ENCODE measurements around the gene MAPK9.
A peak's percentile ranks its signal among the peaks of the same experiment; 100 is the strongest.

Gene MAPK9

DNA sequence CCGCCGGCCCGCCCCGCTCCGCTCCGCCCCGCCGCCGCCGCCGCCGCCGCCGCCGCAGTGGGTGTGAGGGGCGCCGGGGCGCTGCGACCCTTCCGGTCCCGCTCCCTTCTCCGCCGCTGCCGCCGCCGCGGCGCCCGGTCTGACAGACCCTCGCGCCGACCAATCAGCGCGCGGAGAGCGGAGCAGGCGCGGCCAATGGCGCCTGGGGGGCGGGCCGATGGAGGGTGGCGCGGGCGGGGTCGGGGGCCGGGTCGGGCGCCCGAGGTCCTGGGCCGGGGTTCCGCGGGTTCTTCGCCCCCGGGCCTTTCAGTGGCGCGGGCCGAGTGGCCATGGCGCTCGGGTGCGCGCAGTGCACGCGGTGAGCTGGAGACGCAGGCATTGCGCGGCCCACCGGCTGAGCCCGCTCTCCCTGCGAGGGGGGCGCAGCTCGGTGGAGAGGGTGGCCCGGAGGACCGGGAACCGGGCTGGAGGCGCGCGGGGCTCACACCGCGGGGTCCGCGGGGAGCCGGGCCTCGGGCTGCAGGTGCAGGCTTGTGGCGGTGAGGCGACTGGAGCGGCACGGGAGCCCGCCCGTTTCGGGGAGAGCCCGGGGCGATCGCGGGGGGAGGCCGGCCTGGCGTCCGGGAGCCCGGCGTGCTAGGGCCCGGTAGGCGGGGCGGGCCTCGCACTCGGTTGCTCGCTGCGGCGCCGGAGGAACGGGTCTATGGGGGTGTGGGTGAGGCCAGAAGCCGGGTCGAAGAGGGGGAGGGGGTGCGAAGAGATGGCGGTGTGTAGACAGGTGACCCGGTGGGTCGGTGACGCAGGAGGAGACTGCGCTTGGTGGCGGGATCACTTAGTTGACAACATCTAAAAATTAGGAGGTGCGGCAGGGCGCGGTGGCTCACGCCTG, at the start of gene MAPK9:
MAPK9 (minus strand) TSS at position 141 of the 889 bp plus-strand sequence. CDS start 11,522 bp downstream, outside the sequence.
- in situ Hi-C loops (cut with HindIII; ENCODE audit: low pct_unique_long_range_greater_than_20kb, low sequenced_read_pairs) = no loop called here
- DNase-seq (ENCODE audit: low read depth in 1 of 2, low spot score in 1 of 2) = peak; percentile 80 to 89

DNA sequence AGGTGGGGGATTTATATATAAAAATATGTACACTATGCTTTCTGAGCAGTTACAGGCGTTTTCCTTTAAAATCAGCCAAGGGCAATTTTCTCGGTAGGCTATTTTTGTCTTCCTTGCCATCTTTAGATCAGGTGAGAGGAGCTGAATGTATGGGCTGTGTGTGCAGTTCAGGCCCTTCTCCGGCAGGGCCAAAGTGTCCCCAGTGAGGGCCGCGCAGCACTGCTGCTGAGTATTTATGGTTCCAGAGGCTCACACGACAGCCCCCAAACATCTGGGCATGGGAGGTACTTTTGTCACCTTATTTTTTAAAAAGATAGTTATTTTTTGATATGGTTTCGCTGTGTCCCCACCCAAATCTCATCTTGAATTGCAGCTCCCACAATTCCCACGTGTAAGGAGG, 49.7 kb upstream of the MAPK9 start:
- in situ Hi-C loops (cut with HindIII; ENCODE audit: low pct_unique_long_range_greater_than_20kb, low sequenced_read_pairs) = no loop called here
- DNase-seq (ENCODE audit: low read depth in 1 of 2, low spot score in 1 of 2) = no peak
- no peak for TF ChIP-seq JUND (IDR thresholded peaks at IDR 0.05; ENCODE audit: low read depth)

More for the DNA sequence above, at the start of gene MAPK9:
- TF ChIP-seq JUND (IDR thresholded peaks at IDR 0.05; ENCODE audit: low read depth) = no peak

DNA sequence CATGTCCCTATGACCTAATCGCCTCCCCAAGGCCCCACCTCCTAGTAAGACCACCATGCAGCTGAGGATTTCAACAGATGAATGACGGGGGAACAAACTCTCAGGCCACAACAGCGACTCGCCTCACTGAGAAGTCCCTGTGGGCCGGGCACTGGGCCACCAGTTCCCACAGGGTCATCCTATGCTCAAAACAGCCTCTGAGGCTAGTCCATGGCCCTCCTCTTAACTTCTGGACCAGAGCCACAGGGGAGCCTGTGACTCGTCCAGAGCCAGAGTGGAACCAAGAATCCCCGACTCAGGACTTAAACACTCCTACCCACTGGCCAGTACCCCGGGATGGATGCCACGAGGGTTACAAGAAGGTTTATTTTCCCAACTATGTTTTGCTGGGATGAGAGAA, 49.0 kb upstream of the MAPK9 start:
- TF ChIP-seq JUND (IDR thresholded peaks at IDR 0.05; ENCODE audit: low read depth) = no peak
- in situ Hi-C loops (cut with HindIII; ENCODE audit: low pct_unique_long_range_greater_than_20kb, low sequenced_read_pairs) = no loop called here
- no peak for DNase-seq (ENCODE audit: low read depth in 1 of 2, low spot score in 1 of 2)

DNA sequence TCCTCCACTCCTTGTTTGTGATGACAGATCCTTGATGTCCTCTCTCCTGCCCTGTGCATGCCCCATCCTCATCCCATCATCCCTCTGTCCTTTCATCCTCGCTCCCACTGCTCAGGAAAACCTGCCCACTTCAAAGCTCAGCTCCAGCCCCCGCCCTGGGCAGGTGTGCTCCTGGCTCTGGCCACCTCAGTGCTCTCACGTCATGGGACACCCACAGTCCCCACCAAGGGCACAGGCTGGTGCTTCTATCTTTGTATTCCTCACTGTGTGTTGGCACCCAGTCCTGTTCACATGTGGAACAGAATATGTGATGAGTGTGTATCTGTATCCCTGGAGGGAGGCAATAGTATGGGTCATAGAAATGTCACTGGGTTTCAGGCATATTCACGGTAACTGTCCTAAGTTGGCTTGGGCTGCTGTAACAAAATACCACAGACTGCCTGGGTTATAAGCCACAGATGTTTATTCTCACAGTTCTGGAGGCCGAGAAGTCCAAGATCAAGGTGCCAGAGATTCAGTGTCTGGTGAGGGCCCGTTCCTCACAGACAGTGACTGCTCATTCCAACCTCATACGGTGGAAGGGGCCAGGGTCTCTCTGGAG, 47.8 kb upstream of the MAPK9 start:
- no peak for TF ChIP-seq JUND (IDR thresholded peaks at IDR 0.05; ENCODE audit: low read depth)
- in situ Hi-C loops (cut with HindIII; ENCODE audit: low pct_unique_long_range_greater_than_20kb, low sequenced_read_pairs) = no loop called here
- no peak for DNase-seq (ENCODE audit: low read depth in 1 of 2, low spot score in 1 of 2)

DNA sequence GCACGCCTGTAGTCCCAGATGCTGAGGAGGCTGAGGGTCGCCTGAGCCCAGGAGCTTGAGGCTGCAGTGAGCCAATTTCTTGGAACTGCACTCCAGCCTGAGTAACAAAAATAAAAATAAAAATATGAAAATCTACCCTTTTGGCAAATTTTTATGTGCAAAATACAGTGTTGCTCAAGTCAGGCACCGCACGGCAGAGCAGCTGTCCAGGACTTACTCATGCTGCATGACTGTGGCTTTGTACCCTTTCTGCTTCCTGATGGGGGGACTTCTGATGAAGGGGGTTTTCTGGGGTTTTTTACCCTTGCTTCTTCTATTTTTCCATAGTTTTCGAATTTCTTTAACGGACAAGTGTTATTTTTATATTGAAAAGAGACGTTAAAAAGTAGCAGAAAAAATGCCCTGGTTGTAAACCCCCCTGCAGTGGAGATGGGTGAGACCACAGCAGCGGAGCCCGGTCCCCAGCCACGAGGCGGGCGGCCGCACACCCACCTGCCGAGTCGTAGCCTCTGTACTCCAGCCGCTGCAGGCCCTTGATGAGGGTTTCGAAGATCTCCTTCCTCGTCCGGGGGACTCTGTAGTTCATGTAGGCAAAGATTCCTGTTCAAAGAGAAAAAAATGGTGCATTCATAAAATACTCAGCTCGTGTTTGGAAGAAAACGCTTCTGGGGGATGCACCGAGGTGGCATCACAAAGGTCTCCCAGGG, 46.3 kb upstream of the MAPK9 start:
- no peak for TF ChIP-seq JUND (IDR thresholded peaks at IDR 0.05; ENCODE audit: low read depth)
- DNase-seq (ENCODE audit: low read depth in 1 of 2, low spot score in 1 of 2) = no peak
- in situ Hi-C loops (cut with HindIII; ENCODE audit: low pct_unique_long_range_greater_than_20kb, low sequenced_read_pairs) = no loop called here

DNA sequence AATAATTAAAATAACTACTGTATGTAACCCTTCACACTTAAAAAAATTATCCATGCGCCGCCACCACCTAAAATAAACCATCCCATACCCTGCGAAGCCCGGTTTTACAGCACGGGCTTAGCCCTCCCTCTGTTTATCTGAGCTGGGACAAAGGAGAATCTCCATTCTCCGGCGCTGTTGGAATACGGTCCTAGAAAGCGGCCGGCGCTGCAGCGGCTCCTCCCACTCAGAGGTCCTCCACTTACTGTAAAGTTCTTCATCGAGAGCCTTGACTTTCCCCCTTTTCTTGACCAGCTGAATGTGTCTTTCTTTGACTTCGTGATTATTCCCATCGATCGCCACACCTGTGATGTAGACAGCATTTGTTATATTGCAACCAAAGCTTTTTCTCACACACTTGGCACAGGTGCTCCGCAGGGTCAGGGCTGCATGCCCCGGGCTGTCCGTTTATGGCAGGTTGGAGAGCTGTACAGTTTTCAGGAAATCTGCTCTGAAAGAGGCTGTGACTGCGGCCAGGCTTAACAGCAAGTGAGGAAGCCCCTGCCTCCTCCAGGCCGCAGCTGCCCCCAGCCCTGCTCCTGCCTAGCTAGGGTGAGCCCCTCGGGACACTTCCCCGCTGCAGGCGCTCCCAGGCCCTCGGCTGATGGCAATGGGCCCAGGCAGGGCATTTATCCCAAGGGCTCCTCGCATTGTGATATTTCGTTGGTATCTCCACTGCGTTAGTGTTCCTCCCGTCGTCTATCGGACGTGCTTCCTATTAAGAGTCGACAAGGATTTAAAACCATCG, 44.5 kb upstream of the MAPK9 start:
- TF ChIP-seq JUND (IDR thresholded peaks at IDR 0.05; ENCODE audit: low read depth) = no peak
- in situ Hi-C loops (cut with HindIII; ENCODE audit: low pct_unique_long_range_greater_than_20kb, low sequenced_read_pairs) = no loop called here
- no peak for DNase-seq (ENCODE audit: low read depth in 1 of 2, low spot score in 1 of 2)

DNA sequence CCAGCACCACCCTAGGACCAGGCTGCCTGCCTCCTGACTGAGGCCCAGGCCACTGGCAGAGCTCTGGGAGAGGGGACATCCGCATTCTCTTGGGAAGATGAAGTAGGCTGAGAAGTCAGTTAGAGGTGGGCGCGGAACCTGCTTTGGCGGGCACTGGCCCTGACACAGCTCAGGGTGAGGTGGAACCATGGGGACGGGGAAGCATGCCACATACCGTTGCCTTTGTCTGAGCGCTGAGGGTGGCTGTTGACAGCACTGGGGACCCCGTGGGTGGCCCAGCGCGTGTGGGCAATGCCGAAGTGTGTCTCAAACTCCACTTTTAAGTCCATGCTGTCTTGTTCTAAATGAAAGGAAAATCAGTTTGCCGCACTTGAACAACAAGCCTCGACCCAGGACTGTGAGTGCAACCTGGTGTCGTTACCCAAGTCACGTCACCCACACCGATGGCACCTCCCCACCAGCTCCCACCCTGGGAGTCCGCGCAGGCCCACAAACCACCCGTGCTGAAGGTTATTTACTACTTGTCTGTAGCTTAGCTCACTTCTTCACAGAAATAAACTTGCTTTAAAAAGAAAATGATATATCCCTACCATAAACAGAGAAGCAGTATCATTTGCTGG, 43.8 kb upstream of the MAPK9 start:
- TF ChIP-seq JUND (IDR thresholded peaks at IDR 0.05; ENCODE audit: low read depth) = no peak
- in situ Hi-C loops (cut with HindIII; ENCODE audit: low pct_unique_long_range_greater_than_20kb, low sequenced_read_pairs) = no loop called here
- no peak for DNase-seq (ENCODE audit: low read depth in 1 of 2, low spot score in 1 of 2)

DNA sequence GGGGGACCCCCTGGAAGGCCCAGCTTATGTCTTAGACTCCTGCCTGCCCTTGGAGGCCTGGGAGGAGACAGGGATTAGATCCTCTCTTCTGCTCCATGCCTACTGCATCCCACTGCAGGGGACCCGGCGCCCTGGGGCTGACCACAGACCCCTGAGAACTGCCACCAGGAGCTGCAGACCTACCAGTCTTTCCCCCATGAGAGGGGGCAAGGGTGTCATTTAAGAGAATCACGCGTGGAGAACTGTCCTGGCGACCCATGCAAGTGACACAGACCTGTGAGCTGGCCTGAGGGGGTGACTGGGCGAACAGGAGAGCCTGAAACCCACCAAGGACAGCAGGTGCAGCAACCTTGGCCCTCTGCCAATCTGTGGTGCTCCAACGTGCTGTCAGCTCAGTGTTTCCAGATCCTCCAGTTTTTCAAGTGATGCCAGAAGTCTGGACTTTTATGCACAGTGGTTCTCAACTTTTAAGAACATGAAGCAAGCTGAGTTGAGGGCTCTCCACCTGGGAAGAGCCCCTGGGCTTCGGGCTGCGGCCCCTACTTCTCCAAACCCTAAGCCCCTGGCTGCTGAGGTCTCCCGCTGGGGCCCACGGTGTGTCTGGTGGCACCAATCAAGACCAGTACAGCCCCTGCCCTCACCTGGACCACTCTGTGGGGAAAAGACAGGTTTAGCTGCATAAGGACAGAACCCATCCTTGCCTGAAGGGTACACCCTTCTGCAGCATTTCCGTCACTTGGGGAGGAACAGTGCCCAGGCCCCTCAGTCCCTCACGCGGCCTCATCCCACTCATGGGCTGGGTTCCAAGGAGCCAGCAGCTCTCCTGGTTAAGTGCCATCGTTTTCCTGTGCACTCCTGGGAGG, 43.1 kb upstream of the MAPK9 start:
- peak in 1 of 2 experiments; percentile 52 for DNase-seq (ENCODE audit: low read depth in 1 of 2, low spot score in 1 of 2)
- no peak for TF ChIP-seq JUND (IDR thresholded peaks at IDR 0.05; ENCODE audit: low read depth)
- in situ Hi-C loops (cut with HindIII; ENCODE audit: low pct_unique_long_range_greater_than_20kb, low sequenced_read_pairs) = no loop called here

DNA sequence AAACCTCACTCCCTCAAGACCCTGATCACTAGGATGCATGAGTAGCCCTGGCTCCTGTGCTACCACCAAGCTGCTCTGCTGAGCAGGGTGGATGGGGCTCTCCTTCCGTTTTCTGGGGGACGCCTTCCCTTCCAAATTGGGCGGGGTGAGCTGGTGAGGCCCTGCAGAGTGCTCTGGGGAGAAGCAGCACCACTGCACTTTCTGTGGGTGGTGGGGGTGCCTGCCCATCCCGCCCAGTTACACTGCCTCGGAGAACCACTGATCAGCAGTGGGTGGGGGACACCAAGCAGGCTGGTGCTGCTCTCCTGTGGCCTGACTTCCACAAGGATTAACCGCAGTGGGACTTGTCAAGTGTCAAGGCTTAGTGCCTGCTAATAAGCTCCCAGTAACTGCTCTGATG, 42.3 kb upstream of the MAPK9 start:
- in situ Hi-C loops (cut with HindIII; ENCODE audit: low pct_unique_long_range_greater_than_20kb, low sequenced_read_pairs) = no loop called here
- TF ChIP-seq JUND (IDR thresholded peaks at IDR 0.05; ENCODE audit: low read depth) = no peak
- no peak for DNase-seq (ENCODE audit: low read depth in 1 of 2, low spot score in 1 of 2)

DNA sequence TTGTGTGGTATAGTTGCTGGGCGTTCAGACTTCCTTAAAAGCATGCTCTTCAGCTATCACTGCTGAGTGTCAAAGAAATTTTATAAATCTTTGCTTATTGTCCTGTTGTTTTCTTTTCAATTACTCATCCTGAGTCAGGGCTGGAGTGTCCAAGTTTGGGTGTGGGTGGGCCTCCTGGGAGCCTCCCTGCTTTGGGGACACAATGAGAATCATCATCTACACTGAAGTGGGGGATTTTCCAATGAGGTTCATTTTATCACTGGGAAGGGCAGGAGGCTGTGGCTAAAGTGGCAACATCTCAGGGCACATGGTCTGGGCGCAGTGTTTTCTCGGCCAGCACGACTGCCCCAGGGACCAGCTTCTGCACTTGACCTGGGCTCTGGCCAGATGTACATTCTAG, 41.8 kb upstream of the MAPK9 start:
- TF ChIP-seq JUND (IDR thresholded peaks at IDR 0.05; ENCODE audit: low read depth) = no peak
- DNase-seq (ENCODE audit: low read depth in 1 of 2, low spot score in 1 of 2) = no peak
- in situ Hi-C loops (cut with HindIII; ENCODE audit: low pct_unique_long_range_greater_than_20kb, low sequenced_read_pairs) = no loop called here

DNA sequence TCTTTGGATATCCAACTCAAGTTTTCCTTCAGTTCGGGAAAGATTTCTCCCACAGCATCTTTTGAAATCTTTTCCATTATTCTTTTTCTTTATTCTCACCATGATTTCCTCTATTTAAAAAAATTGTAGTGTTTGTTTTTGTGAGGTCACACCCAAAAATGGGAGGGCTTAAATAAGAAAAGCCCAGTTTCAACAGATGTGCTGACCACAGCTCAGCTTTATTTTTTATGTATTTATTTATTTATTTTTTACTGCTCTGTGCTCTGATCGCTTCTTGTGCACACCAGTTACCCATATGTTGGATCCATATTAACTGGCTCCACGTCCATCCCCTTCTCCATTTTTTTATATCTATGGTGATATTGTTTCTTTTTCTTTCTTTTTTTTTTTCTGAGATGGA, 41.0 kb upstream of the MAPK9 start:
- in situ Hi-C loops (cut with HindIII; ENCODE audit: low pct_unique_long_range_greater_than_20kb, low sequenced_read_pairs) = no loop called here
- DNase-seq (ENCODE audit: low read depth in 1 of 2, low spot score in 1 of 2) = no peak
- TF ChIP-seq JUND (IDR thresholded peaks at IDR 0.05; ENCODE audit: low read depth) = no peak

All from T47D (cell line).